OCI-LY3 (cell line): ENCODE results near the gene RAB37.

Source experiments
- EZH2phosphoT487 ChIP-seq: fragments of 200-600 bp; shearing (Covaris generic); IDR thresholded peaks from 2 replicates; pipeline ENCODE4 v1.6.1; 2018; ENCODE audit warnings: antibody characterized with exemption, mixed run types, low read depth
- TF ChIP-seq, protein P1 (sequence below): fragments of 200-600, 300-600 bp; sonication (generic); IDR thresholded peaks from 2 replicates; pipeline ENCODE4 v1.5.1; 2014; ENCODE audit warnings: antibody characterized with exemption, low read length, low read depth

DNA sequence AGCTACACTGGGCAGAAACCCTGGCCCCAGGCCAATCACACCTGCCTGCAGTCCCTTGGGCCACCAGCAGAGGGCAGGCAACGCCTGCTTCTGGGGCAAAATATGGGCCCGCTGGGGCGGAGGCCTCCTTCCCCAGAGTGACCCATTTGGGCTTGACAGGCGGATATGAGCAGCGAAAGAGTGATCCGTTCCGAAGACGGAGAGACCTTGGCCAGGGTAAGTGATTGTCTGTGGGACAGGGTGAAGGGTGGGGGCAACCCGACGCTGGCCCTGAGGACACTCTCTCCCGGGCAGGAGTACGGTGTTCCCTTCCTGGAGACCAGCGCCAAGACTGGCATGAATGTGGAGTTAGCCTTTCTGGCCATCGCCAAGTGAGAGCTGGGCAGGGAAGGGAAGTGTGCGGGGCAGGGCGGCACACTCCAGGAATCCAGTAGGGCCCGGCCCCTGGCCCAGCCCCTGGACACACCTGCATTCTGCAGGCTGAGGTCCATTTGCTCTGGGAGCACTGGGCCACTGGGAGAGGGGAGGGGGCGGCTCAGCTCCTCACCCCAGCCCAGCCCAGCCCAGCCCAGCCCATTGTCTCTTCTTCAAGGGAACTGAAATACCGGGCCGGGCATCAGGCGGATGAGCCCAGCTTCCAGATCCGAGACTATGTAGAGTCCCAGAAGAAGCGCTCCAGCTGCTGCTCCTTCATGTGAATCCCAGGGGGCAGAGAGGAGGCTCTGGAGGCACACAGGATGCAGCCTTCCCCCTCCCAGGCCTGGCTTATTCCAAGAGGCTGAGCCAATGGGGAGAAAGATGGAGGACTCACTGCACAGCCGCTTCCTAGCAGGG is 7.9 kb downstream of the RAB37 start:
- TF ChIP-seq, protein P1, sequence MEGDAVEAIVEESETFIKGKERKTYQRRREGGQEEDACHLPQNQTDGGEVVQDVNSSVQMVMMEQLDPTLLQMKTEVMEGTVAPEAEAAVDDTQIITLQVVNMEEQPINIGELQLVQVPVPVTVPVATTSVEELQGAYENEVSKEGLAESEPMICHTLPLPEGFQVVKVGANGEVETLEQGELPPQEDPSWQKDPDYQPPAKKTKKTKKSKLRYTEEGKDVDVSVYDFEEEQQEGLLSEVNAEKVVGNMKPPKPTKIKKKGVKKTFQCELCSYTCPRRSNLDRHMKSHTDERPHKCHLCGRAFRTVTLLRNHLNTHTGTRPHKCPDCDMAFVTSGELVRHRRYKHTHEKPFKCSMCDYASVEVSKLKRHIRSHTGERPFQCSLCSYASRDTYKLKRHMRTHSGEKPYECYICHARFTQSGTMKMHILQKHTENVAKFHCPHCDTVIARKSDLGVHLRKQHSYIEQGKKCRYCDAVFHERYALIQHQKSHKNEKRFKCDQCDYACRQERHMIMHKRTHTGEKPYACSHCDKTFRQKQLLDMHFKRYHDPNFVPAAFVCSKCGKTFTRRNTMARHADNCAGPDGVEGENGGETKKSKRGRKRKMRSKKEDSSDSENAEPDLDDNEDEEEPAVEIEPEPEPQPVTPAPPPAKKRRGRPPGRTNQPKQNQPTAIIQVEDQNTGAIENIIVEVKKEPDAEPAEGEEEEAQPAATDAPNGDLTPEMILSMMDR: peak; percentile 97
- TF ChIP-seq EZH2phosphoT487: no peak
